ENCODE data around the gene SLC23A2.
"Not testable (repeated sequence)": the region's sequence is repeated elsewhere in the genome, so short reads cannot be mapped to it uniquely, and the experiment has no call there.

Gene SLC23A2

GRCh38 chr20:5013682-5014447 lies 12.6 kb upstream of the SLC23A2 start:
- in situ Hi-C loops (cut with MboI; ENCODE audit: low sequenced_read_pairs): no loop called here

- in situ Hi-C loops (cut with MboI; ENCODE audit: low sequenced_read_pairs): no loop called here
Observed at GRCh38 chr20:5008759-5009158, 7.4 kb upstream of the SLC23A2 start.

DNA sequence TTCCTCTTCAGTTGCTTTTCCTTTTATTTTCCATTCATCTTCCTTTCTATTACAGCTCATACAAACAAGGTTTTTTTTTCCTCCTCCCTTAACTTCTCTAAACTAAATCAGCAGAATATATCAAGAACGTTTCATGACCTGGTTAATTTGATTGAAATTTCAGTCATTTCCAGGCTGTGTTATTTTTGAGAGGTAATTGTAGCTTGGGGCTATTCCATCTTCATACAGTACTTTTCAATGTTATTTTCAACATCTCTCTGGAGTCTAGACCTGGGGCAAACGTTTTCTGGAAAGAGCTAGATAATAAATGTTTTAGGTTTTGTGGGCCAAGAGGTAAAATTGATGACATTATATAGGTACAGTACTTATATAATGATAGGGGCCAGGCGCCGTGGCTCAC lies 4.0 kb upstream of the SLC23A2 start:
- in situ Hi-C loops (cut with MboI; ENCODE audit: low sequenced_read_pairs): no loop called here

GRCh38 chr20:5004825-5005224 lies 3.5 kb upstream of the SLC23A2 start:
- in situ Hi-C loops (cut with MboI; ENCODE audit: low sequenced_read_pairs): not testable (repeated sequence)

GRCh38 chr20:5003626-5004025 lies 2.3 kb upstream of the SLC23A2 start:
- in situ Hi-C loops (cut with MboI; ENCODE audit: low sequenced_read_pairs): no loop called here

DNA sequence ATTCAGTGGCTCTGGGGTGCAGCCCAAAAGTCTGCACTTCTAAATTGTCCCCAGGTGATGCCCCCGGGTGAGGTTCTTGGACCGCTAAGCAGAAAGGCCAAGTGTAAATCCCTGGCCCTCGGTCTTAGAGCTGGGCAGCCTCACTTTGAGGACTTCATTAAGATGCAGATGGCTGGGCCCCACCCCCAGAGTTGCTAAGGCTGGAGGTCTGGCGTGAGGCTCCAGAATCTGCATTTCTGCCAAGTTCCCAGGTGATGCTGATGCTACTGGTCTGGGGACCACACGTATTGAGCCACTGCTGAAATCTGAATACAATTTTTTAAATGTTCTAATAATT lies 735 bp upstream of the SLC23A2 start:
- in situ Hi-C loops (cut with MboI; ENCODE audit: low sequenced_read_pairs): no loop called here

GRCh38 chr20:5000263-5001173 lies 792 bp downstream of the SLC23A2 start:
- in situ Hi-C loops (cut with MboI; ENCODE audit: low sequenced_read_pairs): no loop called here

- in situ Hi-C loops (cut with MboI; ENCODE audit: low sequenced_read_pairs): no loop called here
Observed at GRCh38 chr20:4999788-5000187, 1.5 kb downstream of the SLC23A2 start.

DNA sequence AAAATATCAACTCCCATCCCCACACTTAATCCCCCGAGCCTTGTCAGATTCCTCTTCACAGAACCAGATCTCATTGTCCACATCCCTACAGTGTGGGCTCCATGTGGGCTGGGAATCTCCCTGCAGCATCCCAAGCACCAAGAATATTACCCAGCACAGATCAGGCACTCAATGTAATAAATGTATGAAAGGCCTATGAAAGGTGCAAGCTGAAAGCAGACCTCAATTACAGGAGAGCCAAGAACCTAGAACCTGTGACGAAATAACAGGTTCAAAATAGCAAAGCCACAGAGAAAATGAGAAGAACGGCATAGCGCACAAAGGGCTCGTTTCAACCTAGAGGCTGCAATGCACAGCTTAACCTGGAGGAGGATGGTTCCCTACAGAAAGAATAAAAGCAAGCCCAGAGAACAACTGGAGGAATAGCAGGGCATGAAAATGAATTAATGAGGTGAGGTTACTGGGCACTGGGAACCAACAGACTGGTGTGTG lies 3.1 kb downstream of the SLC23A2 start:
- in situ Hi-C loops (cut with MboI; ENCODE audit: low sequenced_read_pairs): no loop called here

GRCh38 chr20:4997222-4997621 lies 4.1 kb downstream of the SLC23A2 start:
- in situ Hi-C loops (cut with MboI; ENCODE audit: low sequenced_read_pairs): no loop called here

GRCh38 chr20:4989570-4989969 lies 11.7 kb downstream of the SLC23A2 start:
- in situ Hi-C loops (cut with MboI; ENCODE audit: low sequenced_read_pairs): no loop called here

DNA sequence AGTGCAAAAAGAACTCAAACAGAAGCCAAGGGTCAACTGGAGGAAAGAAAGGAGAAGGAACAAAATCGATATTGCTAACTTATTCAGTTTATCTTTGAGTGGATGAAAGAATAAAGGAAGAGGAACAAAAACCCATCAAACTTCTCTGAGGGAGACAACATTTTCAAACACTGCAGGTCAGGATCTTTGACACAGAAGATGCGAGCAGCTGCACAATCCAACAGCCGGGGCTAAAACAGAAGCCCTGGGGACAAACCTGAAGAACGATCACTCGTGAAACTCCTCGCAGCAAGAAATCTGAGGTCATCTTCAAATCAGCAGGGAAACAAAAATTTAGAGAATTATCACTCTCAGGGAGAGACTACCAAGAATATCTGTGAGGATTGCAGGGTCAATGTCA lies 14.2 kb downstream of the SLC23A2 start:
- in situ Hi-C loops (cut with MboI; ENCODE audit: low sequenced_read_pairs): no loop called here

- in situ Hi-C loops (cut with MboI; ENCODE audit: low sequenced_read_pairs): no loop called here
Observed at GRCh38 chr20:4985658-4986057, 15.7 kb downstream of the SLC23A2 start.

DNA sequence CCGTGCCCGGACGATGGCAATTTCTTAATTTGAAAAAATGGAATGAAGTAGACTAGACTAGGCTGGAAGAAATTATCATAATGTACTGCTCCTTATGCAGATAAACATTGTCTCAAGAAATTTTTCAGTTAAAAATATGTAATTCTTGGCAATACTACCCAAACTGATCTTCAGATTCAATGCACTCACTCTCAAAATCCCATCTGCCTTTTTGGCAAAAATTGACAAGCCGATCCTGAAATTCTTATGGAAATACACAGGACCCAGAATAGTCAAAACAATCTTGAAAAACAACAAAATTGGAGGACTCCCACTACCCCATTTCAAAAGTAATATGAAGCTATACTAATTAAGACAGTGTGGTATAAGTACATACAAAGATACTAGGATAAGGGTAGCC lies 19.0 kb downstream of the SLC23A2 start:
- in situ Hi-C loops (cut with MboI; ENCODE audit: low sequenced_read_pairs): no loop called here

DNA sequence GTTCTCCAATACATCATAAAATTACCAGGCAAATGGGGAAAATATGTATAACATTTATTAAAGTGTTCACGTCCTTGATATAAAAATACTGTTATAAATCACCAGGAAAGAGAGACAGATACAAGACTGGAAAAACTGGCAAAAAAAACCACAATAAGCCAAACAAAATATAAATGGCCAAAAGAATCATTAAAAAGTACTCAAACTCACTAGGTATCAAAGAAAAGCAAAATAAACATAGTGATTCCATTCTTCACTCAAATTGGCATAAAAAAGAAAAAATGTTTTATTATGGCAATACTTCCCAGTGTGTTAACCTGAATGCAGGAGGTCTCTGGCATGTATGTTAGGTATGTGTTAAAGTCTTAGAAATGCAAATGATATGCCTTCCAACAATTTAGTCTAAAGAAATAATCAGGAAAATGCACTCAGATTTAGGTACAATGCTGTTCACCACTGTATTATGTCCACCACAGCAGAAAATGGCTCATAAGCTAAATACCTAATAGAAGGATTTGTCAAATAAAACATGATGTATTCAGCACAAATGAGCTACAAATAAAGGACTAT lies 21.4 kb downstream of the SLC23A2 start:
- in situ Hi-C loops (cut with MboI; ENCODE audit: low sequenced_read_pairs): no loop called here

- in situ Hi-C loops (cut with MboI; ENCODE audit: low sequenced_read_pairs): no loop called here
Observed at GRCh38 chr20:4978050-4978918, 23.0 kb downstream of the SLC23A2 start.

- in situ Hi-C loops (cut with MboI; ENCODE audit: low sequenced_read_pairs): not testable (repeated sequence)
Observed at GRCh38 chr20:4976014-4976413, 25.3 kb downstream of the SLC23A2 start.

DNA sequence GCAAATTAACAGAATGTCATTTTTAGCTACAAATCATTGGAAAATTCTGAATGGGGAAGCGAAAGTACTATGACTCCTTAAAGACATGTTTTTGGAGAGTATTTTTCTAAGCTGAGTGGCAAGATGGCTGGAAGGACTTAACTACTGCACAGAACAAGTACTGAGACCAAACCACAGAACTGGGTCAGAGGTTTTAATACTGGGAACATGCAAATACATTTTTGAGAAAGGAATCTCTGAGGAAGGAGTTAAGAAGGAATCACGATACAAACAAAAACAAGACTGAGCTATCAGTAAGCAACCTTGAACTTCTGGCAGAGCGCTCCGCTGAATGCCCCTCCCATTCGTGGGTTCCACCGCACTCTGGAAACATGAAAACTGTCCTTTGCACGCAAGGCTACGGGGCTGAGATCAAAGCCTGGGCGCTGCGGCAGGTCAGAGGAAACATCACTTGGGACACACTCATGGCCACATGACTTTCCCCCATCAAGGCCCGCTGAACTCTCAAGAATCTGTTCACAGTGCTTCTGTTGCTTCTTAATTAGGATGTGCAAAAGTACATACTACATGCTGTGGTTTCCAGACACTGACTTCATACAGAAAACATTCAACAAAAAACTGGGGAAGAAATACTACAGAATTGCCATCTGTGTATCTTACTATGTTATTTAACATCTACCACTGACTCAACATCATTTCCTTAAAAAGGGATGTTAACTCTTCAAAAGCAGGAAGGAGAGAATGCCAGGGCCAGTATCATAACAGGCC lies 27.8 kb downstream of the SLC23A2 start:
- in situ Hi-C loops (cut with MboI; ENCODE audit: low sequenced_read_pairs): no loop called here

GRCh38 chr20:4972506-4973251 lies 28.6 kb downstream of the SLC23A2 start:
- in situ Hi-C loops (cut with MboI; ENCODE audit: low sequenced_read_pairs): no loop called here
